ENCODE results near the gene ACE. TPM values are rescaled to one million over a fixed set of nuclear protein-coding genes. Genes with fewer than 3 reads are reported as not detected.

Gene ACE
- total RNA-seq, 1 experiment from 2014 or later = 4.5 TPM

DNA sequence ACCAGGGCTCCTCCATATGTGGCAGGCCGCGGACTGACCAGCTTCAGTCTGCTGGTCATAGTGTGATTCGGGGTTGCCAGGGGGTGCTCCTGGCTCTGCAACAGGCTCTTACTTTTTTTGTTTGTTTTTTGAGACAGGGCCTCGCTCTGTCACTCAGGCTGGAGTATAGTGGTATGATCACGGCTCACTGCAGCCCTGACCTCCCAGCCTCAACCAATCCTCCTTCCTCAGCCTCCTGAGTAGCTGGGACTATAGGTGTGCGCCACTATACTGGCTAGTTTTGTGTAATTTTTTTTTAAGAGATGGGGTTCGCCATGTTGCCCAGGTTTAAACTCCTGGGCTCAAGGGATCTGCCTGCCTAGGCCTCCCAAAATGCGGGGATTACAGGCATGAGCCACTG lies 34.5 kb downstream of the ACE start:
- H3K36me3 ChIP-seq (ENCODE audit: control insufficient read depth, insufficient read depth, low read length) = no peaks in the 10 kb centered on the region
- no peaks in the 10 kb centered on the region for H3K27me3 ChIP-seq (ENCODE audit: control insufficient read depth, insufficient read depth, low read length)
- no peak overlapping the region for H3K4me3 ChIP-seq (ENCODE audit: low read depth in 2 of 2, low read length in 2 of 2)
- H3K9me3 ChIP-seq (ENCODE audit: control insufficient read depth, insufficient read depth, low read depth, low read length) = no peaks in the 10 kb centered on the region
- no TSS peak for BruUV-seq (replicated peaks)
- intact Hi-C loops (cut with micrococcal nuclease; ENCODE audit: unreplicated experiment) (no loop called here), in situ Hi-C loops (cut with HindIII; ENCODE audit: low pct_unique_long_range_greater_than_20kb, low sequenced_read_pairs) (no loop called here)
- DNase-seq (ENCODE audit: low read depth, low spot score) (no peak), ATAC-seq (no peak)
- TF ChIP-seq TCF7L2 (IDR thresholded peaks at IDR 0.05; ENCODE audit: low read depth, low read length) (no peak), POLR2AphosphoS5 (IDR thresholded peaks at IDR 0.05; ENCODE audit: low read depth, low read length) (no peak), SIN3A (IDR thresholded peaks at IDR 0.05; ENCODE audit: borderline replicate concordance, insufficient read depth, low read depth, low read length) (no peak)
- TF ChIP-seq, protein P1, sequence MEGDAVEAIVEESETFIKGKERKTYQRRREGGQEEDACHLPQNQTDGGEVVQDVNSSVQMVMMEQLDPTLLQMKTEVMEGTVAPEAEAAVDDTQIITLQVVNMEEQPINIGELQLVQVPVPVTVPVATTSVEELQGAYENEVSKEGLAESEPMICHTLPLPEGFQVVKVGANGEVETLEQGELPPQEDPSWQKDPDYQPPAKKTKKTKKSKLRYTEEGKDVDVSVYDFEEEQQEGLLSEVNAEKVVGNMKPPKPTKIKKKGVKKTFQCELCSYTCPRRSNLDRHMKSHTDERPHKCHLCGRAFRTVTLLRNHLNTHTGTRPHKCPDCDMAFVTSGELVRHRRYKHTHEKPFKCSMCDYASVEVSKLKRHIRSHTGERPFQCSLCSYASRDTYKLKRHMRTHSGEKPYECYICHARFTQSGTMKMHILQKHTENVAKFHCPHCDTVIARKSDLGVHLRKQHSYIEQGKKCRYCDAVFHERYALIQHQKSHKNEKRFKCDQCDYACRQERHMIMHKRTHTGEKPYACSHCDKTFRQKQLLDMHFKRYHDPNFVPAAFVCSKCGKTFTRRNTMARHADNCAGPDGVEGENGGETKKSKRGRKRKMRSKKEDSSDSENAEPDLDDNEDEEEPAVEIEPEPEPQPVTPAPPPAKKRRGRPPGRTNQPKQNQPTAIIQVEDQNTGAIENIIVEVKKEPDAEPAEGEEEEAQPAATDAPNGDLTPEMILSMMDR (IDR thresholded peaks at IDR 0.05) = no peak
- TF ChIP-seq, protein P2, sequence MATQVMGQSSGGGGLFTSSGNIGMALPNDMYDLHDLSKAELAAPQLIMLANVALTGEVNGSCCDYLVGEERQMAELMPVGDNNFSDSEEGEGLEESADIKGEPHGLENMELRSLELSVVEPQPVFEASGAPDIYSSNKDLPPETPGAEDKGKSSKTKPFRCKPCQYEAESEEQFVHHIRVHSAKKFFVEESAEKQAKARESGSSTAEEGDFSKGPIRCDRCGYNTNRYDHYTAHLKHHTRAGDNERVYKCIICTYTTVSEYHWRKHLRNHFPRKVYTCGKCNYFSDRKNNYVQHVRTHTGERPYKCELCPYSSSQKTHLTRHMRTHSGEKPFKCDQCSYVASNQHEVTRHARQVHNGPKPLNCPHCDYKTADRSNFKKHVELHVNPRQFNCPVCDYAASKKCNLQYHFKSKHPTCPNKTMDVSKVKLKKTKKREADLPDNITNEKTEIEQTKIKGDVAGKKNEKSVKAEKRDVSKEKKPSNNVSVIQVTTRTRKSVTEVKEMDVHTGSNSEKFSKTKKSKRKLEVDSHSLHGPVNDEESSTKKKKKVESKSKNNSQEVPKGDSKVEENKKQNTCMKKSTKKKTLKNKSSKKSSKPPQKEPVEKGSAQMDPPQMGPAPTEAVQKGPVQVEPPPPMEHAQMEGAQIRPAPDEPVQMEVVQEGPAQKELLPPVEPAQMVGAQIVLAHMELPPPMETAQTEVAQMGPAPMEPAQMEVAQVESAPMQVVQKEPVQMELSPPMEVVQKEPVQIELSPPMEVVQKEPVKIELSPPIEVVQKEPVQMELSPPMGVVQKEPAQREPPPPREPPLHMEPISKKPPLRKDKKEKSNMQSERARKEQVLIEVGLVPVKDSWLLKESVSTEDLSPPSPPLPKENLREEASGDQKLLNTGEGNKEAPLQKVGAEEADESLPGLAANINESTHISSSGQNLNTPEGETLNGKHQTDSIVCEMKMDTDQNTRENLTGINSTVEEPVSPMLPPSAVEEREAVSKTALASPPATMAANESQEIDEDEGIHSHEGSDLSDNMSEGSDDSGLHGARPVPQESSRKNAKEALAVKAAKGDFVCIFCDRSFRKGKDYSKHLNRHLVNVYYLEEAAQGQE (IDR thresholded peaks at IDR 0.05; ENCODE audit: insufficient read depth in 1 of 2, low read depth in 2 of 2, low read length in 1 of 2) = no peak
- ChIA-PET CTCF (no interaction called here), POLR2A (no interaction called here)
- no peak overlapping the region for H3K27ac ChIP-seq (ENCODE audit: low read length)
- no peaks in the 10 kb centered on the region for H3K4me1 ChIP-seq (ENCODE audit: control insufficient read depth, insufficient read depth, low read length)

DNA sequence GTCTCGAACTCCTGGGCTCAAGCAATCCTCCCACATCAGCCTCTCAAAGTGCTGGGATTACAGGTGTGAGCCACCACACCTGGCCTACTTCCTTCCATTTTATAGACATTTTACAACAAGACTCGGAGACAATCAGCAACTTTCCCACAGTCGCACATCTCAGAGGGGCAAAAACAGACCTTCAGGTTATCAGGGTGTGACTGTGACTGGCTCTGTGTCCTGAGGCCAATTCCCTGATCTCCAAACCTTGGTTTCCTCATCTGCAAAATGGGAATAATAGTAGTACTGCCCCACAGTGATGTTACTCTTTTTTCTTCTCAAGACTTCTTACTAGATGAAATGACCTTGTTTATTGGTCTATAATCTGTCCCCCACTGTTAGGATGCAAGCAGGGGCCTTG lies 35.5 kb downstream of the ACE start:
- POLR2A ChIA-PET = no interaction called here
- H3K36me3 ChIP-seq (ENCODE audit: control insufficient read depth, insufficient read depth, low read length) = no peaks in the 10 kb centered on the region
- H3K27me3 ChIP-seq (ENCODE audit: control insufficient read depth, insufficient read depth, low read length) = peaks cover 1% of the 10 kb centered on the region; the same call in 1 of the 2 replicates
- DNase-seq (ENCODE audit: low read depth, low spot score) (no peak), ATAC-seq (no peak)
- no peak overlapping the region for H3K27ac ChIP-seq (ENCODE audit: low read length)
- H3K4me3 ChIP-seq (ENCODE audit: low read depth in 2 of 2, low read length in 2 of 2) = no peak overlapping the region
- no peak for TF ChIP-seq SIN3A (IDR thresholded peaks at IDR 0.05; ENCODE audit: borderline replicate concordance, insufficient read depth, low read depth, low read length)
- TF ChIP-seq, protein P2 (IDR thresholded peaks at IDR 0.05; ENCODE audit: insufficient read depth in 1 of 2, low read depth in 2 of 2, low read length in 1 of 2) = no peak
- no peak for TF ChIP-seq TCF7L2 (IDR thresholded peaks at IDR 0.05; ENCODE audit: low read depth, low read length)
- no peak for TF ChIP-seq POLR2AphosphoS5 (IDR thresholded peaks at IDR 0.05; ENCODE audit: low read depth, low read length)
- TF ChIP-seq, protein P1 (IDR thresholded peaks at IDR 0.05) = no peak
- CTCF ChIA-PET = no interaction called here
- in situ Hi-C loops (cut with HindIII; ENCODE audit: low pct_unique_long_range_greater_than_20kb, low sequenced_read_pairs) = no loop called here
- intact Hi-C loops (cut with micrococcal nuclease; ENCODE audit: unreplicated experiment) = no loop called here
- no TSS peak for BruUV-seq (replicated peaks)
- H3K4me1 ChIP-seq (ENCODE audit: control insufficient read depth, insufficient read depth, low read length) = no peaks in the 10 kb centered on the region
- H3K9me3 ChIP-seq (ENCODE audit: control insufficient read depth, insufficient read depth, low read depth, low read length) = no peaks in the 10 kb centered on the region
